A549 (cell line): ENCODE measurements around the gene NAA15.
"Not testable (repeated sequence)": the region's sequence is repeated elsewhere in the genome, so short reads cannot be mapped to it uniquely, and the experiment has no call there.

Source experiments
- CBX2 ChIP-seq: fragments of 200-600 bp; sonication (generic); IDR thresholded peaks from 2 replicates; pipeline ENCODE4 v1.6.1; 2016; ENCODE audit warnings: low read depth, mild to moderate bottlenecking, borderline replicate concordance
- CBX8 ChIP-seq: fragments of 200-600 bp; sonication (generic); IDR thresholded peaks from 2 replicates; pipeline ENCODE4 v1.6.1; 2016
- CTCF ChIP-seq: fragments of >200 bp; sonication (Bioruptor Twin); formaldehyde crosslinking; IDR thresholded peaks from 3 replicates; pipeline ENCODE4 v1.5.1; 2016
- EP300 ChIP-seq, 2 experiments: fragments of >200 bp; sonication (Bioruptor Twin); formaldehyde crosslinking; IDR thresholded peaks; 2 replicates in 1 of 2; 3 replicates in 1 of 2; pipeline ENCODE4 v1.6.1; 2016 to 2017
- ESRRA ChIP-seq: fragments of 150-350 bp; IDR thresholded peaks from 2 replicates; pipeline ENCODE4 v1.6.1; 2014; ENCODE audit warnings: mild to moderate bottlenecking, low read length, borderline replicate concordance
- HMGXB4 ChIP-seq: fragments of 250-450 bp; sonication (Bioruptor Pico); IDR thresholded peaks from 2 replicates; pipeline ENCODE4 v1.5.0; 2021; ENCODE audit warnings: mild to moderate bottlenecking, moderate library complexity, borderline replicate concordance
- POLR2A ChIP-seq: IDR thresholded peaks from 2 replicates; pipeline ENCODE4 v1.6.1; 2012; ENCODE audit warnings: mild to moderate bottlenecking, low read length
- POLR2AphosphoS2 ChIP-seq: conservative IDR thresholded peaks from 2 replicates; pipeline ENCODE4 v1.6.1; 2012; ENCODE audit warnings: low read length, improper control_type of control experiment, inconsistent platforms
- REST ChIP-seq: fragments of 200-600 bp; sonication (generic); IDR thresholded peaks from 2 replicates; pipeline ENCODE4 v1.6.1; 2016; ENCODE audit warnings: antibody characterized with exemption, mild to moderate bottlenecking, moderate library complexity
- RFX5 ChIP-seq: fragments of 450-650 bp; IDR thresholded peaks from 2 replicates; pipeline ENCODE4 v1.7.1; 2014; ENCODE audit warnings: antibody characterized with exemption, mild to moderate bottlenecking, moderate library complexity
- TP53 ChIP-seq: fragments of 250-450 bp; sonication (Bioruptor Pico); IDR thresholded peaks from 2 replicates; pipeline ENCODE4 v1.5.0; 2021; ENCODE audit warnings: mild to moderate bottlenecking, moderate library complexity

- not testable (repeated sequence) for TF ChIP-seq EP300 (IDR thresholded peaks at IDR 0.05); POLR2A; CTCF; RFX5; TP53; POLR2AphosphoS2; REST; HMGXB4 (CRISPR knock-in tag); ESRRA; CBX8; CBX2
Observed at GRCh38 chr4:139322070-139322469, 20.8 kb downstream of the NAA15 start.
